Measurements from ENCODE around the gene THAP8. TPM values are rescaled to one million over a fixed set of nuclear protein-coding genes. Genes with fewer than 3 reads are reported as not detected.

Gene THAP8
- total and polyA plus RNA-seq, 11 donors: 2.3 to 7.3 (median 4.9) TPM

GRCh38 chr19:36032251-36033104 is 21.6 kb downstream of the THAP8 start, which contains the start of gene CLIP3:
Gene CLIP3, minus strand, starts transcription at chr19:36032873. Its CDS starts 516 bp downstream, at chr19:36032357.
- peak within 1 kb of the TSS; percentile 34 to 66 (median 56) for H3K4me3 ChIP-seq
- intact Hi-C loops (cut with DNase I): no loop called here
- no peaks in the 10 kb centered on the region for H3K9me3 ChIP-seq
- peaks cover 0 to 15% (median 2%) of the 10 kb centered on the region in 12 donors for H3K4me1 ChIP-seq
- peaks cover 0 to 9% (median 0%) of the 10 kb centered on the region in 9 donors for H3K27me3 ChIP-seq
- peak within 1 kb of the TSS in 6 of 12 donors; percentile 22 to 85 (median 50) for H3K27ac ChIP-seq
- peak; percentile 70 to 87 (median 80) for ATAC-seq
- 2 to 5% (median 2%) methylated on average over 29 to 51 of the region's 51 CpGs for WGBS, 4 donors
- peak in 1 of 12 donors; percentile 23 for TF ChIP-seq CTCF (IDR thresholded peaks at IDR 0.05)
- no peak for TF ChIP-seq POLR2A (IDR thresholded peaks at IDR 0.05)
- H3K36me3 ChIP-seq: peaks cover 0 to 5% (median 0%) of the 10 kb centered on the region in 9 donors
- peak; percentile 72 to 87 (median 74) for DNase-seq

DNA sequence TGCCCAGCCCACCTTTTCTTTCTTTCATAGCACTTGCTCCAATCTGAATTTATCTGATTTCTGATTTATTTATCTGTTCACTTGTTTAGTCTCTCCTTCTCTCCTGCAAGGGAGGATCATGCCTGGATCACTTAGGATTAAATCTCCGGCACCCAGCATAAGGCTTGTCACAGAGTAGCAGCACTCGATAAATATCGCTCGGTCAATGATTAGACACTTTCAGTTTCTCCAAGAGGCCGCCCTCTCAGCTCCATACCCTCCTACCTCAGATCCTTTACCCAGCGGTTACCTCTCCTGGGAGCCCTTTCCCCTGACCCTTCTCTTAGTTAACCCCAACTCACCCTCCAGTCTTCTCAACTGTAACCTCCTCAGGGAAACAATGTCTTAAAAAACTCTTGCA is 22.8 kb downstream of the THAP8 start:
- intact Hi-C loops (cut with DNase I): no loop called here
- Histone ChIP-seq H3K27ac (no peak overlapping the region), H3K9me3 (no peaks in the 10 kb centered on the region), H3K27me3 (peaks cover 0 to 9% (median 0%) of the 10 kb centered on the region in 9 donors), H3K4me1 (peaks cover 0 to 15% (median 2%) of the 10 kb centered on the region in 12 donors), H3K4me3 (no peak overlapping the region), H3K36me3 (peaks cover 0 to 13% (median 0%) of the 10 kb centered on the region in 9 donors)
- no peak for ATAC-seq
- 93 to 96% (median 95%) methylated on average over 6 of the region's 6 CpGs for WGBS, 4 donors
- TF ChIP-seq CTCF (IDR thresholded peaks at IDR 0.05) (no peak), POLR2A (IDR thresholded peaks at IDR 0.05) (no peak)
- DNase-seq: no peak

GRCh38 chr19:36030264-36031148 is 23.6 kb downstream of the THAP8 start:
- TF ChIP-seq CTCF (IDR thresholded peaks at IDR 0.05) (peak in 1 of 12 donors; percentile 15), POLR2A (IDR thresholded peaks at IDR 0.05) (no peak)
- no peaks in the 10 kb centered on the region for H3K9me3 ChIP-seq
- WGBS, 4 donors: 84 to 91% (median 88%) methylated on average over 8 of the region's 8 CpGs
- no peak overlapping the region for H3K27ac ChIP-seq
- DNase-seq: no peak
- ATAC-seq: no peak
- peaks cover 0 to 9% (median 0%) of the 10 kb centered on the region in 9 donors for H3K27me3 ChIP-seq
- H3K36me3 ChIP-seq: peaks cover 0 to 17% (median 0%) of the 10 kb centered on the region in 9 donors
- peaks cover 0 to 15% (median 2%) of the 10 kb centered on the region in 12 donors for H3K4me1 ChIP-seq
- intact Hi-C loops (cut with DNase I): no loop called here
- no peak overlapping the region for H3K4me3 ChIP-seq
